ENCODE data around the gene AP2S1. TPM values are rescaled to one million over a fixed set of nuclear protein-coding genes. Genes with fewer than 3 reads are reported as not detected.
"Not testable (repeated sequence)": the region's sequence is repeated elsewhere in the genome, so short reads cannot be mapped to it uniquely, and the experiment has no call there.

AP2S1 gene
- total and polyA plus RNA-seq, 2 of the 4 experiments (the other 2 are of a cell fraction) = 144 to 274 TPM

GRCh38 chr19:46856062-46857022 lies 5.7 kb upstream of the AP2S1 start (continued):
- TF ChIP-seq USF2 (IDR thresholded peaks at IDR 0.05; ENCODE audit: low read depth, low read length) (peak; percentile 49; the same call in 1 of the 2 replicates), BHLHE40 (IDR thresholded peaks at IDR 0.05; ENCODE audit: low read depth, low read length) (peak; percentile 11; the same call in 1 of the 2 replicates)

GRCh38 chr19:46854698-46855097 lies 4.1 kb upstream of the AP2S1 start:
- dilution Hi-C loops (cut with HindIII; ENCODE audit: low sequenced_read_pairs, unreplicated experiment); H3K14ac ChIP-seq (replicated peaks; ENCODE audit: low read depth, low read length); H3K23ac ChIP-seq (ENCODE audit: low read depth, low read length); H2BK5ac ChIP-seq (ENCODE audit: low read depth, low read length, poor library complexity, severe bottlenecking); H2BK120ac ChIP-seq (ENCODE audit: low read depth, low read length); H3K4ac ChIP-seq (ENCODE audit: low read depth, low read length); H3K18ac ChIP-seq (ENCODE audit: low read depth, low read length); H2AK9ac ChIP-seq (replicated peaks; ENCODE audit: low read depth, low read length, poor library complexity); H3K56ac ChIP-seq (ENCODE audit: extremely low read depth, insufficient read depth, low read length); ATAC-seq (ENCODE audit: low read depth); H3K27me3 ChIP-seq (ENCODE audit: control insufficient read depth, insufficient read depth, low read length); CTCF ChIA-PET; H2AK5ac ChIP-seq (ENCODE audit: low read depth, low read length); H2BK20ac ChIP-seq (ENCODE audit: low read depth, low read length); H3K4me2 ChIP-seq (ENCODE audit: low read depth, low read length); H4K5ac ChIP-seq (ENCODE audit: low read depth, low read length); intact Hi-C loops (cut with micrococcal nuclease); H4K8ac ChIP-seq (ENCODE audit: low read depth in 2 of 2, low read length in 2 of 2); BruUV-seq (replicated peaks); H2BK15ac ChIP-seq (ENCODE audit: low read depth, low read length); H3K36me3 ChIP-seq (ENCODE audit: control insufficient read depth, insufficient read depth, low read length); H3K4me3 ChIP-seq (ENCODE audit: insufficient read depth, low read depth, low read length); H2AFZ ChIP-seq (replicated peaks; ENCODE audit: low read length, poor library complexity); H3K9ac ChIP-seq (ENCODE audit: low read depth, low read length); H3K27ac ChIP-seq (ENCODE audit: insufficient read depth, low read length); H3K4me1 ChIP-seq (ENCODE audit: control insufficient read depth, insufficient read depth, low read length); H4K91ac ChIP-seq (ENCODE audit: insufficient read depth, low read depth, low read length); H3K9me3 ChIP-seq (ENCODE audit: control insufficient read depth, insufficient read depth, low read length); POLR2A ChIA-PET (ENCODE audit: unreplicated experiment); DNase-seq: not testable (repeated sequence)
- H4K20me1 ChIP-seq (ENCODE audit: insufficient read depth, low read length) = peaks cover 14% of the 10 kb centered on the region
- H3K9me1 ChIP-seq (ENCODE audit: insufficient read depth, low read length) = peaks cover 12% of the 10 kb centered on the region
- peaks cover 6 to 27% of the 10 kb centered on the region in 2 experiments; a peak in 3 of 4 replicates for H3K79me1 ChIP-seq (ENCODE audit: low read depth in 1 of 2, low read length in 2 of 2)
- WGBS, 2 experiments (ENCODE audit: extremely low coverage in 2 of 2, insufficient read length in 1 of 2) = no CpG with 5 or more reads among the region's 13 CpGs
- in situ Hi-C loops (cut with MboI; ENCODE audit: low sequenced_read_pairs) = loop anchor here (5.0 kb wide), 1 partner anchor 138 kb away; no protein-coding TSS in a partner anchor

Measured in IMR-90 (cell line).